IMR-90 (cell line): Measurements from ENCODE around the gene ENPEP. TPM values are rescaled to one million over a fixed set of nuclear protein-coding genes. Genes with fewer than 3 reads are reported as not detected.

ENCODE experiments used
- ATAC-seq: fragments of 200-7000 bp; cut with Tn5 transposase; 2 replicates; pipeline ENCODE4 v1.9.1; 2020; ENCODE audit warnings: low read depth, mild to moderate bottlenecking, moderate library complexity
- BruUV-seq: library from RNA; stranded (reverse); fragments of 400-500 nt; replicated peaks from 2 replicates; lab custom pipeline; 2021; lab: Mats Ljungman, UMichigan
- CTCF ChIA-PET: fragments of 300-600 bp; formaldehyde crosslinking; extraction: SDS; loops from one replicate; lab custom pipeline; 2021; ENCODE audit warnings: antibody characterized with exemption; lab: Yijun Ruan, JAX
- POLR2A ChIA-PET: fragments of 300-600 bp; sonication (Branson Sonifier 250); formaldehyde crosslinking; loops from one replicate; lab custom pipeline; 2022; ENCODE audit warnings: antibody characterized with exemption; ENCODE audit not compliant: unreplicated experiment; lab: Charles Lee
- DNase-seq: peaks from one replicate; pipeline ENCODE4 v3.0.0; 2013
- H2AFZ ChIP-seq: replicated peaks from 2 replicates; pipeline ENCODE3; 2013; ENCODE audit warnings: low read length, mild to moderate bottlenecking; ENCODE audit not compliant: poor library complexity
- H2AK5ac ChIP-seq: 2 replicates; pipeline ENCODE4 v1.6.1; 2013; ENCODE audit warnings: low read depth, low read length, inconsistent platforms
- H2AK9ac ChIP-seq: replicated peaks from 2 replicates; pipeline ENCODE3; 2013; ENCODE audit warnings: mild to moderate bottlenecking, low read depth, low read length, moderate library complexity; ENCODE audit not compliant: poor library complexity
- H2BK120ac ChIP-seq: 2 replicates; pipeline ENCODE4 v1.6.1; 2013; ENCODE audit warnings: low read depth, low read length, inconsistent platforms
- H2BK15ac ChIP-seq: 3 replicates; pipeline ENCODE4 v1.6.1; 2013; ENCODE audit warnings: low read depth, low read length, inconsistent platforms
- H2BK20ac ChIP-seq: 2 replicates; pipeline ENCODE4 v1.6.1; 2013; ENCODE audit warnings: low read depth, mild to moderate bottlenecking, inconsistent platforms, low read length, moderate library complexity
- H2BK5ac ChIP-seq: 2 replicates; pipeline ENCODE4 v1.6.1; 2013; ENCODE audit warnings: mild to moderate bottlenecking, low read depth, low read length, inconsistent platforms; ENCODE audit not compliant: poor library complexity, severe bottlenecking
- H3K14ac ChIP-seq: replicated peaks from 2 replicates; pipeline ENCODE4 v1.6.1; 2013; ENCODE audit warnings: low read depth, low read length, inconsistent platforms
- H3K18ac ChIP-seq: 2 replicates; pipeline ENCODE4 v1.6.1; 2013; ENCODE audit warnings: low read depth, low read length, control low read depth
- H3K23ac ChIP-seq: 2 replicates; pipeline ENCODE4 v1.6.1; 2013; ENCODE audit warnings: low read depth, low read length, inconsistent platforms
- H3K27ac ChIP-seq: 2 replicates; pipeline ENCODE4 v1.5.1; 2013; ENCODE audit warnings: mild to moderate bottlenecking, control low read depth, low read length; ENCODE audit not compliant: insufficient read depth
- H3K27me3 ChIP-seq: 2 replicates; pipeline ENCODE4 v1.6.1; 2013; ENCODE audit warnings: low read length; ENCODE audit not compliant: control insufficient read depth, insufficient read depth
- H3K36me3 ChIP-seq: 2 replicates; pipeline ENCODE4 v1.6.1; 2013; ENCODE audit warnings: low read length, mixed read lengths; ENCODE audit not compliant: control insufficient read depth, insufficient read depth
- H3K4ac ChIP-seq: 2 replicates; pipeline ENCODE4 v1.6.1; 2013; ENCODE audit warnings: low read depth, low read length, inconsistent platforms
- H3K4me1 ChIP-seq: 2 replicates; pipeline ENCODE4 v1.6.1; 2013; ENCODE audit warnings: low read length, mixed read lengths; ENCODE audit not compliant: control insufficient read depth, insufficient read depth
- H3K4me2 ChIP-seq: 2 replicates; pipeline ENCODE4 v1.6.1; 2013; ENCODE audit warnings: low read depth, mild to moderate bottlenecking, control low read depth, low read length, moderate library complexity
- H3K4me3 ChIP-seq: 2 replicates; pipeline ENCODE4 v1.5.1; 2013; ENCODE audit warnings: low read depth, mild to moderate bottlenecking, control low read depth, low read length, moderate library complexity; ENCODE audit not compliant: insufficient read depth
- H3K56ac ChIP-seq: 2 replicates; pipeline ENCODE4 v1.6.1; 2013; ENCODE audit warnings: low read length, inconsistent platforms; ENCODE audit not compliant: insufficient read depth; ENCODE audit errors: extremely low read depth
- H3K79me1 ChIP-seq, 2 experiments: 2 replicates each; pipeline ENCODE4 v1.6.1; 2013; ENCODE audit warnings: low read length in 2 of 2, inconsistent platforms in 1 of 2, low read depth in 1 of 2
- H3K9ac ChIP-seq: 2 replicates; pipeline ENCODE4 v1.6.1; 2013; ENCODE audit warnings: low read depth, low read length, control low read depth
- H3K9me1 ChIP-seq: 2 replicates; pipeline ENCODE4 v1.6.1; 2013; ENCODE audit warnings: low read length, inconsistent platforms; ENCODE audit not compliant: insufficient read depth
- H3K9me3 ChIP-seq: 2 replicates; pipeline ENCODE4 v1.6.1; 2013; ENCODE audit warnings: low read length; ENCODE audit not compliant: control insufficient read depth, insufficient read depth
- H4K20me1 ChIP-seq: 2 replicates; pipeline ENCODE4 v1.6.1; 2013; ENCODE audit warnings: low read length, inconsistent platforms; ENCODE audit not compliant: insufficient read depth
- H4K5ac ChIP-seq: 2 replicates; pipeline ENCODE4 v1.6.1; 2013; ENCODE audit warnings: mild to moderate bottlenecking, low read depth, low read length, control low read depth
- H4K8ac ChIP-seq, 2 experiments: 2 replicates each; pipeline ENCODE4 v1.6.1; 2013; ENCODE audit warnings: low read depth in 2 of 2, low read length in 2 of 2, control low read depth in 1 of 2, inconsistent platforms in 1 of 2
- H4K91ac ChIP-seq: 2 replicates; pipeline ENCODE4 v1.6.1; 2013; ENCODE audit warnings: low read depth, low read length, inconsistent platforms; ENCODE audit not compliant: insufficient read depth
- RFX5 ChIP-seq: IDR thresholded peaks from 2 replicates; pipeline ENCODE4 v1.8.0; 2012; ENCODE audit warnings: low read depth, mild to moderate bottlenecking, low read length, moderate library complexity
- SMC3 ChIP-seq: fragments of 150-350 bp; IDR thresholded peaks from 2 replicates; pipeline ENCODE4 v1.6.1; 2016; ENCODE audit warnings: low read depth, mild to moderate bottlenecking, antibody characterized with exemption, low read length, moderate library complexity
- WGBS, 2 experiments: methylation state at CpG; one replicate each; pipeline versions ENCODE4 v1.1.5 to v1.1.7; 2013; ENCODE audit warnings: missing lambda C conversion rate in 2 of 2; ENCODE audit not compliant: insufficient read length in 1 of 2; ENCODE audit errors: extremely low coverage in 2 of 2; 5-methylcytosine and 5-hydroxymethylcytosine counted together
- dilution Hi-C: fragments of 300-500 bp; cut with HindIII; formaldehyde crosslinking; loops from one replicate; pipeline ENCODE4 v1.14.3; 2018; ENCODE audit warnings: low sequenced_read_pairs; ENCODE audit not compliant: unreplicated experiment
- in situ Hi-C: fragments of 300-500 bp; cut with MboI; formaldehyde crosslinking; loops from 3 replicates; pipeline ENCODE4 v1.14.3; 2019; ENCODE audit warnings: low sequenced_read_pairs, inconsistent platforms, mixed read lengths
- intact Hi-C: fragments of 100-400 bp; cut with micrococcal nuclease; formaldehyde crosslinking; loops from 2 replicates; pipeline ENCODE4 v1.10.0; 2022
- polyA plus RNA-seq, 3 experiments: library from polyadenylated mRNA; depleted of rRNA; stranded (reverse); fragments of >200 nt; gene quantifications; 2 replicates each; pipeline ENCODE4 v1.2.3, GENCODE V29; 2012; ENCODE audit warnings: low replicate concordance in 1 of 3
- total RNA-seq: library from RNA; depleted of rRNA; stranded (reverse); fragments of >200 nt; gene quantifications from 2 replicates; pipeline ENCODE4 v1.2.3, GENCODE V29; 2012

ENPEP gene
- total and polyA plus RNA-seq, 2 of the 4 experiments (the other 2 are of a cell fraction): 0.12 to 0.18 TPM

DNA sequence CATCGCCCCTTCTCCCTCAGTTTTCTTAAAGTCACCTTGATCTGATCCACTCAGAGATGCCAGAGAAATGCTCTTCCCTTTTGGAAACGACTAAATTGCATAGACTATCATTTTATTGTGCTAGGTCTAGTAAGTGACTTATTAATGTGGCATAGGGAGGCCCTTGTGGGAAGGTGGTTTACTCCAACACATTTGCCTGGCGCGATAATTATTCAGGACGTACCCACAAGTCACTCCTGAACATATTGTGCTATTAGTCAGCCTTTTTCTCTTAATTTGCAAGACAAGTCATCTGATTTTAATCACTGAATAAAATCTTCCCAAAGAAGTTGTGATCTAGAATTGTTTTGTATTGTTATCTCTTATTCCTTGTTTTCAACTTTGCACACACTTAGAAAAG is 7.6 kb downstream of the ENPEP start:
- ATAC-seq (no peak), DNase-seq (no peak)
- no peak overlapping the region for H3K18ac ChIP-seq
- H2BK120ac ChIP-seq: no peak overlapping the region
- H3K4ac ChIP-seq: no peak overlapping the region
- H3K27me3 ChIP-seq: no peaks in the 10 kb centered on the region
- H2AK5ac ChIP-seq: no peak overlapping the region
- H3K9me1 ChIP-seq: no peaks in the 10 kb centered on the region
- no peak overlapping the region for H3K9ac ChIP-seq
- CTCF ChIA-PET: no interaction called here
- peak overlapping the region; percentile 43; the same call in 1 of the 3 replicates for H2BK15ac ChIP-seq
- no peak overlapping the region for H2AFZ ChIP-seq
- no peaks in the 10 kb centered on the region for H4K20me1 ChIP-seq
- dilution Hi-C loops: no loop called here
- no peak overlapping the region for H4K91ac ChIP-seq
- no peak overlapping the region for H3K4me3 ChIP-seq
- no peak overlapping the region for H2BK5ac ChIP-seq
- H3K4me1 ChIP-seq: no peaks in the 10 kb centered on the region
- no peak overlapping the region for H3K27ac ChIP-seq
- intact Hi-C loops: no loop called here
- no peak overlapping the region for H3K56ac ChIP-seq
- H3K23ac ChIP-seq: no peak overlapping the region
- no peak overlapping the region for H2AK9ac ChIP-seq
- no peak overlapping the region for H4K8ac ChIP-seq
- no peaks in the 10 kb centered on the region for H3K79me1 ChIP-seq
- no peak overlapping the region for H3K4me2 ChIP-seq
- in situ Hi-C loops: no loop called here
- POLR2A ChIA-PET: no interaction called here
- H3K9me3 ChIP-seq: no peaks in the 10 kb centered on the region
- H2BK20ac ChIP-seq: no peak overlapping the region
- no CpG with 5 or more reads among the region's 5 CpGs for WGBS, 2 experiments
- no peak overlapping the region for H3K14ac ChIP-seq
- TF ChIP-seq RFX5 (no peak), SMC3 (no peak)
- H3K36me3 ChIP-seq: no peaks in the 10 kb centered on the region
- no TSS peak for BruUV-seq
- H4K5ac ChIP-seq: no peak overlapping the region
